Activated naive CD4-positive, alpha-beta T cell treated with anti-CD3 and anti-CD28 coated beads, Interleukin-2, amount 50 U/mL, for 16 hours (primary cell): ENCODE data around the gene RIN3.

Experiments used
- DNase-seq: peaks from one replicate; pipeline ENCODE4 v3.0.0-alpha.2; 2020

RIN3 gene

DNA sequence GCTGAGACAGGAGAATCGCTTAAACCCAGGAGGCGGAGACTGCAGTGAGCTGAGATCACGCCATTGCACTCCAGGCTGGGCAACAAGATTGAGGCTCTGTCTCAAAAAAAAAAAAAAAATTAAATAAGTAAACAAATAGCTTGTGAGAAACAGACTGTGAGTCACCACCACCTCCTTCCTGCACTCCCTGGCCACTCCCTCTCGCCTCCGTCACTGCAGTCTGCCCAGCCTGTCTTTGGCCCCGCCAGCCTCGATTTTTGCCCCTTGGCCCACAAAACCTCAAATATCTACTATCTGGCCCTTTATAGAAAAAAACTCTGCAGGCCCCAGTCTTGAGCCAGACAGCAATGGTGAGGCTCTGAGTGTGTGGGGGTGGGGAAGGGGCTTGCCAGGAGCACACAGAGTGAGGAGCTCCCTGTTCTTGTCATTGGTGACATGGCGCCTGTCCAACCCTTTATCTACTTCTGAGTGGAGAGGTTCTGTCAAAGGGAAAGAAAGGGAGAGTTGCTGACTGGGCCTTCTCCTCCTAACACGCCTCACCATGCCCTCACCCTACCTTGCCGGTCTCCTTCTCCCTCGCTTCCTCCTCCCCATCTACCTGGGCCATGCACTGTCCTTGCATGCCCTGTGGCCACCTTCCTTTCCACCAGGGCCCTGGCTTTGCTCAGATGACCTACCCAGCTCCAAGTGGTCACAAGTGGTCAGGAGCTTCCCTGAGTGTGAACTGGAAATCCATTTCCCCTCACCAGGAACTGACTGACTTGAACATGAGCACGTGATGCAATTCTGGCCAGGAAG, 212.8 kb downstream of the RIN3 start:
- DNase-seq, result no peak

DNA sequence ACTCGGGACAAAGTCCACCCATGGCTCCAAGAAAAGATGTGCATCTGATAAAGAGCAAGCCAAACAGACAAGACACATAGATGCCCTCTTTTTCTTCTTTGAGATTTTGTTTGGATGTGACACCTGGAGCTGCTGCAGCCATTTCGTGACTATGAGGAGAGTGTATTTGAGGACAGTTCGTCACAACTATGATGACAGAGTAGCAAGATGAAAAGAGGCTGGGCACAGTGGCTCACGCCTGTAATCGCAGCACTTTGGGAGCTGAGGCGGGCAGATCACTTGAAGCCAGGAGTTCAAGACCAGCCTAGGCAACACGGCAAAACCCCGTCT, 213.3 kb downstream of the RIN3 start:
- DNase-seq, result no peak

DNA sequence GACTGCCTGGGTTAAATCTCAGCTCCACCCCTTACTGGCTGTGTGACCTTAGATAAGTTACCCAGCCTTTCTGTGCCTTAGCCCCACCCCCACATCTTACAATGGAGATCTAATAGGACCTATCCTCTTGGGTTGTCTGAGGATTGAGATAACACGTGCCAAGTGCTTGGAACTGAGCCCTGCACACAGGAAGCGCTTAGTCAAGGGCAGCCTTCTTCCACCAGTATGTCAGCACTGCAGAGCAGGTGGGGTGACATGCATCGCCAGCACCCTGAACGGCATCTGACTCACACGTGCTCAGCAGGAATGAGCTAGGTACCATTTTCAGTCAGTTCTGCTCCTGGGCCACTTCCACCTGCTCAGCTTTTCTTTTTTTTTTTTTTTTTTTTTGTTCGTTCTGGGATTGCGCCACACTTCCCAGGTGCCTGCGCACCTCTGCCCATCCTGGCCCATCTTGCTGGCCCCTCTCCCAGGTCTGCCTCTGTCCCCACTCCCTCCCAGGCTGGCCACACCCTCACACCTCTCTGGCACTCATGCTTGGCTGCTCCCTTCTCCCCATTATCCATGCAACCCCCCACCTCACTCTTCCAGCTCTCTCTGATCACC, 215.3 kb downstream of the RIN3 start:
- DNase-seq, result no peak

DNA sequence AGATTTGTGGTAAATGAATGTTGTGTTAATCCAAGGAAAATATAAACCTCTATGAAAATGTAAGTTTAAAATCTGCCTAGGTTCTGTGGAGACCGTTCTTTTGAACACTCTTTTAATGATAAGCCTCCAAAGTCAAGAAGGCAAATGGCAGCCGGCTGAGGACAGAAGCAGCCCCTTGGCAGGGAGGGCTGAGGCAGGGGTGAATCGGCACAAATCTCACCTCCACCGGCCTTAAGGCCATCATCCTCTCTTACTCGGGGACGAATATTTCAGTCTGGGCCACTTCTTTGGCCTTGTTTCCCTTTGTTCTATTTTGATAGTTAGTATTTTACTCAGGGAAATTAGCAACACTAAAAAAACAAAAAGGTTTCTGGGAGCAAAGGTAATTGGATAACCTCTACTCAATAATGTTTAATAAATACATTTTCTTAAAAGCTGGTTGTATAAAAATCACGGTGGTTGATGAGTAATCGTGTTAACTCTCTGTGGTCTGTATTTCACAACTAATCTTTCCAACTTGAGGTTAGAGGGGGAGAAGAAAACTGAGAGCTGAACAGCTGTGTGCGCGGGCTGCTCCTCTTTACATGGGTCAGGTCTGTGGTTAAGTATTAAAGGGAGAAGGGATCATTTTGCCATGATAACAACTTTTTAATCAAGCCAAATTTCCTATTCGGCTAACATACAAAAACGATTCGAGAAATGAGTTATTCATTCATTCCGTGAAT, 216.2 kb downstream of the RIN3 start:
- no peak for DNase-seq

DNA sequence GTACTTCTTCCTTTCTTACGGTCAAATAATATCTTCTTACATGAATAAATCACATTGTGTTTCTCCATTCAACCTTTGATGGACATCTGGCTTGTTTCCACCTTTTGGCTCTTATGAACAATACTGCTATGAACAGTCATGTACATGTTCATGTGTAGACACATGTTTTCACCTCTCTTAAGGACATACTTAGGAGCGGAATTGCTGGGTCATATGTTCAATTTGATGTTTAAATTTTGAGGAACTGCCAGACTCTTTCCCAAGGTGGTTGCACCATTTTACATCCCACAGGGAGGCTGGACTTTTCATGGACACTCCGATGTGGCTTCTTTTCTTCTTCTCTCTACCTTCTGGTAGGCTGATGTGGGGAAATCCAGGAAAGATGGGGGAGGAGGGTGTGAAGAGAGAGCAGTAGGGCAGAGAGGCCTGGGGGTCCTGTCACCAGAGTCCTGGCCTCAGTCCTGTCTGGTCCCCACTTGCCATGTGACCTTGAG, 218.1 kb downstream of the RIN3 start:
- DNase-seq, result no peak

DNA sequence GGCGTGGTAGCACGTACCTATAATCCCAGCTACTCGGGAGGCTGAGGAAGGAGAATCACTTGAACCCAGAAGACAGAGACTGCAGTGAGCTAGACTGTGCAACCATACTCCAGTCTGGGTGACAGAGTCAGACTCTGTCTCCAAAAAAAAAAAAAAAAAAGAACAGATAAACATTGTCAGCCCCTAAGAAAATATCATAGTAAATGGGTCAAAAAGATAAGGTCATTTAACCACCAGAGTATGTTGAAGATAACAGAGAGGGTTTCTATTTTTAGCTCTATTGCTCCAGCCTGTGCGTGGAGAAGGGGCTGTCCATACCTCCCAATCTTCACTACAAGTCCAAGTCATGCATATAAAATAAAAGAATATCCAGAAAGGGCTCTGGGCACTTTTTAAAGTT, 219.4 kb downstream of the RIN3 start:
- no peak for DNase-seq

DNA sequence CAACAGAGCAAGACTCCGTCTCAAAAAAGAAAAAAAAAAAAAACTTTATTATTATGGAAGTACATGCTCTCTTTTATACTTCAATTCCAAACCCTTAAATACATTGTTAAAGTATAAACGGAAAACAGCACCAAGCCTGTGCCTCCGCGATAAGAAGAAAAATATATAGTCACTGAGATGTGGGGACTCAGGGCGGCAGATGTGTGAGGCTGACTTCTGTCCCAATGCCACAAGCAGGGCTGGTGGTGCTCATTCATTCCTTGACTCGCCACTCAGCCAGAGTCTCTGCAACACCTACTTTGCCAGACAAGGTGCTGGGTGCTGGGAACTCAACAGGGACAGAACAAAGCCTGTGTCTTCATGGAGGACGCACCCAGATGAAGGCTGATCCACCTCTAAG, 221.0 kb downstream of the RIN3 start:
- no peak for DNase-seq

DNA sequence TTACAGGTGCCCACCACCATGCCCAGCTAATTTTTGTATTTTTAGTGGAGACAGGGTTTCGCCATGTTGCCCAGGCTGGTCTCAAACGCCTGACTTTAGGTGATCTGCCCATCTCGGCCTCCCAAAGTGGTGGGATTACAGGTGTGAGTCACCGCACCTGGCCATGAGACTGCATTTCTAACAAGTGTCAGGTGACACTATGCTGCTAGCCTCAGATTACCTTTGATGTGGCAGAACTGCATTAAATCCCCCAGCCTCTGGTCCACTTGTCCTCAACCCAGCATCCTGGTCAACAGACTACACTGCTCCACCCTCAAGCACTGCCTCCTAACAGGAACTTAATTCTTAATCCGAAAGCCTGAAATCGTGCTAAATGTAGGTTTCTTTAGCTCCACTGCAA, 221.8 kb downstream of the RIN3 start:
- DNase-seq, result no peak

DNA sequence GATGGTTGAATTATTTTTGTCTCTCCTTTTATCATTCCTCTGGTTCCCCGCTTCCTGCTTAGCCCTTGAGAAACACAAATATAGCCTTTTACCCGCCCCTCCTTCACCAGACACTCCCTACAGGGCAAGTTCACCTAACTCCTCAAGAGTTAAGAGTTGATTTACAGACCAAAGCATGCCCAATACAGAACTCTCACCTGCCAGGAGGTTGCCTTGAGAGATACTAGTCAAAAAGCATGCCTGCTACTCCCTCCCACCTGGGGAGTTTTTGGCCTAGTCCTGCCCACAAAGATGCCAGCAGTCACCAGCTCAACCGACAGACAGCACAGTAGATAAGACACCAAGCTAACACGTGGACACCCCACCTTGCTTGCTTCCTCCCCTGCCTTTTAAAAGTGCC, 223.6 kb downstream of the RIN3 start:
- DNase-seq, result no peak

DNA sequence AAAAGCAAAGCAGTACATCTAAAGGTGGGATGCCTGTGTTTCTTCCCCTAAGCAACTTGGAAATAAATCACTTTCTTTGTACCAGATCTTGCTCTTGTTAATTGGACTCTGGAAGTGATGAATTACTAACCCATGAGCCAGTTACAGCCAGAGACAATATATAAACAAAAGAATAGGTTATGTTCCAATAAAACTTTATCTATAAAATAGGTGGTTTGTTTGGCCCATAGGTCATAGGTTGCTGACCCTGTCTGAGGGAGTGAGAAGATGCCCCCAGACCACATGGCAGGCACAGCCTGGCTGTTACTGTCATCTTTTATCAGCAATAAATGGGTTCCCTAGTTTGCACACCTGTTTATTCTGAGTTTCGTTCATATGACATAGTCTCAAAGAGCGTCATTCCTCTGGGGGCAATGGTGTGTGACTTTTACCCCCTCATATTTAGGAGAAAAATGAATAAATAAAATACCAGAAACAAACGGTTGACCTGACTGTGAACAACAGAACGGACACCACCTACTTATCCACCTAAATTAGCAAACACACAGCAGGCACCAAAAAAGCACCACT, 224.1 kb downstream of the RIN3 start:
- no peak for DNase-seq
